ENCODE measurements around the gene NHERF1. TPM values are rescaled to one million over a fixed set of nuclear protein-coding genes. Genes with fewer than 3 reads are reported as not detected.
A peak's percentile ranks its signal among the peaks of the same experiment; 100 is the strongest.

NHERF1 gene
- total and polyA plus RNA-seq, 2 of the 13 experiments (the other 11 are each of a cell fraction or from before 2014, with no cell fraction given) = 169 to 269 TPM

DNA sequence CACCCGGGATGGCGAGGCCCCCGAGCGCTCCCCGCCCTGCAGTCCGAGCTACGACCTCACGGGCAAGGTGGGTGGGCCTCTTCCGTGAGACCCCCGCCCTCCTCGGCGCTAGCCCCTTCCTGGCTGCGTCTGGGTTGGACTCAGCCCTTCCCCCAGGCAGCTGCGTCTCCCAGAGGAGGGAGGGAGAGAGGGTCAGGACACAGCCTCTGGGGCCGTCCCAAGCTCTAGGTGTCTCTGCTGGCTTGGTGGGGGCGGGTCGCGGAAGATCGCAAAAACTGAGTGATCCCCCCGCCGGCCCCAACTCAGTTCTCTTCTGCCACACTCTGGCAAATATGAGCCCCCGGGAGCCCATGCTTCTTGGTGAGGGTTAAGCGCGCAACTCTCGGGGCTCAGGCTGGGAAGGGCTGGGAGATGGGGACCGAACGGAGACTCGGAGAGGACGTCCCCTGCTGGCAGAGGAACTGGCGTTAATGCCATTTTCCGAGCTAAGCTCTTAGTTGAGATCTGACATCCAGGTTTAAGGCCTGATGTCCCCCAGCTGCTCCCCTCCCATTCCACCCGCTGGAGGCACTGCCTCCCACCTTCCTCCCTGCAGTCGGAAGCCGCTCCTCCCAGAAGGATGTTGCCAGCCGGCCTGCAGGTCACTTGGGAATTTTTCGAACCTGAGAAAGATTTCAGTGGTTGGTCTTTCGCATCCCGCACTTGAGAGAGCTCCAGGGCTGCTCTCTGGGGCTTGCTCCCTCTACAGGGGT, 11.0 kb upstream of the NHERF1 start (continued):
- TF ChIP-seq XRCC5 (optimal IDR thresholded peaks at IDR 0.05; ENCODE audit: low read length) (peak; percentile 31), ZNF432 (CRISPR knock-in tag; IDR thresholded peaks at IDR 0.05; ENCODE audit: borderline replicate concordance) (no peak), ZSCAN30 (CRISPR knock-in tag; IDR thresholded peaks at IDR 0.05) (no peak), EHMT2 (IDR thresholded peaks at IDR 0.05; ENCODE audit: borderline replicate concordance, low read depth, low read length) (no peak), POLR2AphosphoS5 (IDR thresholded peaks at IDR 0.05; ENCODE audit: low read depth, low read length) (no peak), PHF5A (CRISPR knock-in tag; IDR thresholded peaks at IDR 0.05; ENCODE audit: low read depth, unreplicated experiment) (no peak), ELF3 (CRISPR knock-in tag; IDR thresholded peaks at IDR 0.05) (no peak), TMF1 (CRISPR knock-in tag; IDR thresholded peaks at IDR 0.05; ENCODE audit: low read depth) (no peak), IRF2 (CRISPR knock-in tag; IDR thresholded peaks at IDR 0.05) (no peak; the same call in 1 of the 2 replicates), THAP11 (CRISPR knock-in tag; IDR thresholded peaks at IDR 0.05) (no peak), HOXD1 (CRISPR knock-in tag; IDR thresholded peaks at IDR 0.05) (no peak), ZNF232 (CRISPR knock-in tag; IDR thresholded peaks at IDR 0.05; ENCODE audit: borderline replicate concordance) (no peak), ELF1 (CRISPR knock-in tag; IDR thresholded peaks at IDR 0.05) (no peak), ZNF24 (IDR thresholded peaks at IDR 0.05) (no peak)
- TF ChIP-seq, protein P1, sequence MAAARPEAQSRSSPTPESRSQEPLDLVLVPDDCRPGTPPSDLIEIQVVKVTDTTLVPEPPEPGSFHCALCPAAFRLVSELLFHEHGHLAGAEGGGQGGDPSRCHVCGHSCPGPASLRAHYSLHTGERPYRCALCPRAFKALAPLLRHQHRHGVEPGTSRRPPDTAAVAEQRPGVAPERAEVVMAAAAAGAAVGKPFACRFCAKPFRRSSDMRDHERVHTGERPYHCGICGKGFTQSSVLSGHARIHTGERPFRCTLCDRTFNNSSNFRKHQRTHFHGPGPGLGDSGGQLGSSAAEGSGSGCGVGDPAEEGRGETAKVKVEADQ (CRISPR knock-in tag; IDR thresholded peaks at IDR 0.05; ENCODE audit: borderline replicate concordance) = 0 out of 2 replicates have a peak, but pooled peaks have one; percentile 16
- TF ChIP-seq, protein P2, sequence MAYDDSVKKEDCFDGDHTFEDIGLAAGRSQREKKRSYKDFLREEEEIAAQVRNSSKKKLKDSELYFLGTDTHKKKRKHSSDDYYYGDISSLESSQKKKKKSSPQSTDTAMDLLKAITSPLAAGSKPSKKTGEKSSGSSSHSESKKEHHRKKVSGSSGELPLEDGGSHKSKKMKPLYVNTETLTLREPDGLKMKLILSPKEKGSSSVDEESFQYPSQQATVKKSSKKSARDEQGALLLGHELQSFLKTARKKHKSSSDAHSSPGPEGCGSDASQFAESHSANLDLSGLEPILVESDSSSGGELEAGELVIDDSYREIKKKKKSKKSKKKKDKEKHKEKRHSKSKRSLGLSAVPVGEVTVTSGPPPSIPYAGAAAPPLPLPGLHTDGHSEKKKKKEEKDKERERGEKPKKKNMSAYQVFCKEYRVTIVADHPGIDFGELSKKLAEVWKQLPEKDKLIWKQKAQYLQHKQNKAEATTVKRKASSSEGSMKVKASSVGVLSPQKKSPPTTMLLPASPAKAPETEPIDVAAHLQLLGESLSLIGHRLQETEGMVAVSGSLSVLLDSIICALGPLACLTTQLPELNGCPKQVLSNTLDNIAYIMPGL (CRISPR knock-in tag; IDR thresholded peaks at IDR 0.05; ENCODE audit: borderline replicate concordance in 1 of 2, low read depth in 1 of 2) = peak; percentile 3 to 43; a peak in 2 of 4 replicates
- TF ChIP-seq, protein P3, sequence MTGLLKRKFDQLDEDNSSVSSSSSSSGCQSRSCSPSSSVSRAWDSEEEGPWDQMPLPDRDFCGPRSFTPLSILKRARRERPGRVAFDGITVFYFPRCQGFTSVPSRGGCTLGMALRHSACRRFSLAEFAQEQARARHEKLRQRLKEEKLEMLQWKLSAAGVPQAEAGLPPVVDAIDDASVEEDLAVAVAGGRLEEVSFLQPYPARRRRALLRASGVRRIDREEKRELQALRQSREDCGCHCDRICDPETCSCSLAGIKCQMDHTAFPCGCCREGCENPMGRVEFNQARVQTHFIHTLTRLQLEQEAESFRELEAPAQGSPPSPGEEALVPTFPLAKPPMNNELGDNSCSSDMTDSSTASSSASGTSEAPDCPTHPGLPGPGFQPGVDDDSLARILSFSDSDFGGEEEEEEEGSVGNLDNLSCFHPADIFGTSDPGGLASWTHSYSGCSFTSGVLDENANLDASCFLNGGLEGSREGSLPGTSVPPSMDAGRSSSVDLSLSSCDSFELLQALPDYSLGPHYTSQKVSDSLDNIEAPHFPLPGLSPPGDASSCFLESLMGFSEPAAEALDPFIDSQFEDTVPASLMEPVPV (CRISPR knock-in tag; IDR thresholded peaks at IDR 0.05) = no peak
- TF ChIP-seq, protein P4, sequence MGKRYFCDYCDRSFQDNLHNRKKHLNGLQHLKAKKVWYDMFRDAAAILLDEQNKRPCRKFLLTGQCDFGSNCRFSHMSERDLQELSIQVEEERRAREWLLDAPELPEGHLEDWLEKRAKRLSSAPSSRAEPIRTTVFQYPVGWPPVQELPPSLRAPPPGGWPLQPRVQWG (CRISPR knock-in tag; IDR thresholded peaks at IDR 0.05; ENCODE audit: borderline replicate concordance, low read depth) = no peak
- TF ChIP-seq, protein P5, sequence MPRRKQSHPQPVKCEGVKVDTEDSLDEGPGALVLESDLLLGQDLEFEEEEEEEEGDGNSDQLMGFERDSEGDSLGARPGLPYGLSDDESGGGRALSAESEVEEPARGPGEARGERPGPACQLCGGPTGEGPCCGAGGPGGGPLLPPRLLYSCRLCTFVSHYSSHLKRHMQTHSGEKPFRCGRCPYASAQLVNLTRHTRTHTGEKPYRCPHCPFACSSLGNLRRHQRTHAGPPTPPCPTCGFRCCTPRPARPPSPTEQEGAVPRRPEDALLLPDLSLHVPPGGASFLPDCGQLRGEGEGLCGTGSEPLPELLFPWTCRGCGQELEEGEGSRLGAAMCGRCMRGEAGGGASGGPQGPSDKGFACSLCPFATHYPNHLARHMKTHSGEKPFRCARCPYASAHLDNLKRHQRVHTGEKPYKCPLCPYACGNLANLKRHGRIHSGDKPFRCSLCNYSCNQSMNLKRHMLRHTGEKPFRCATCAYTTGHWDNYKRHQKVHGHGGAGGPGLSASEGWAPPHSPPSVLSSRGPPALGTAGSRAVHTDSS (CRISPR knock-in tag; conservative IDR thresholded peaks at IDR 0.05) = no peak
- TF ChIP-seq, protein P6, sequence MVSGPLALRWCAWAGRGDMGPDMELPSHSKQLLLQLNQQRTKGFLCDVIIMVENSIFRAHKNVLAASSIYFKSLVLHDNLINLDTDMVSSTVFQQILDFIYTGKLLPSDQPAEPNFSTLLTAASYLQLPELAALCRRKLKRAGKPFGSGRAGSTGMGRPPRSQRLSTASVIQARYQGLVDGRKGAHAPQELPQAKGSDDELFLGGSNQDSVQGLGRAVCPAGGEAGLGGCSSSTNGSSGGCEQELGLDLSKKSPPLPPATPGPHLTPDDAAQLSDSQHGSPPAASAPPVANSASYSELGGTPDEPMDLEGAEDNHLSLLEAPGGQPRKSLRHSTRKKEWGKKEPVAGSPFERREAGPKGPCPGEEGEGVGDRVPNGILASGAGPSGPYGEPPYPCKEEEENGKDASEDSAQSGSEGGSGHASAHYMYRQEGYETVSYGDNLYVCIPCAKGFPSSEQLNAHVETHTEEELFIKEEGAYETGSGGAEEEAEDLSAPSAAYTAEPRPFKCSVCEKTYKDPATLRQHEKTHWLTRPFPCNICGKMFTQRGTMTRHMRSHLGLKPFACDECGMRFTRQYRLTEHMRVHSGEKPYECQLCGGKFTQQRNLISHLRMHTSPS (CRISPR knock-in tag; IDR thresholded peaks at IDR 0.05; ENCODE audit: low read depth) = no peak
